Measurements from ENCODE around the gene UBE2D2. TPM values are rescaled to one million over a fixed set of nuclear protein-coding genes. Genes with fewer than 3 reads are reported as not detected.
A peak's percentile ranks its signal among the peaks of the same experiment; 100 is the strongest.
"Not testable (repeated sequence)": the region's sequence is repeated elsewhere in the genome, so short reads cannot be mapped to it uniquely, and the experiment has no call there.

Gene UBE2D2
- total and polyA plus RNA-seq, 2 experiments from 2014 or later: 88.8 to 129 TPM

GRCh38 chr5:139530079-139530478, 31.1 kb upstream of the UBE2D2 start:
- H3K9me3 ChIP-seq (ENCODE audit: low read depth); H3K9ac ChIP-seq; H3K27me3 ChIP-seq (replicated peaks; ENCODE audit: insufficient read depth); in situ Hi-C loops (cut with MboI); H3K36me3 ChIP-seq (ENCODE audit: low read depth); H2AFZ ChIP-seq; H3K27ac ChIP-seq; H3K4me1 ChIP-seq (ENCODE audit: insufficient read depth); H3K79me2 ChIP-seq (ENCODE audit: insufficient read depth); DNase-seq; H3K4me3 ChIP-seq; H3K9me2 ChIP-seq (ENCODE audit: insufficient read depth); H3K4me2 ChIP-seq (ENCODE audit: unreplicated experiment); H4K20me1 ChIP-seq (ENCODE audit: insufficient read depth); H3F3A ChIP-seq (ENCODE audit: insufficient read depth): not testable (repeated sequence)
- 76 to 79% methylated on average over 2 of the region's 2 CpGs for WGBS, 2 experiments (ENCODE audit: low coverage in 1 of 2, low lambda C conversion rate in 2 of 2, missing lambda C conversion rate in 2 of 2)

GRCh38 chr5:139531772-139532169, 29.4 kb upstream of the UBE2D2 start:
- H3K27ac ChIP-seq: no peak overlapping the region
- DNase-seq: no peak
- H3K4me3 ChIP-seq: no peak overlapping the region
- H3K36me3 ChIP-seq (ENCODE audit: low read depth): no peaks in the 10 kb centered on the region
- no peaks in the 10 kb centered on the region for H3K79me2 ChIP-seq (ENCODE audit: insufficient read depth)
- H3K9me2 ChIP-seq (ENCODE audit: insufficient read depth): no peaks in the 10 kb centered on the region
- H3K4me2 ChIP-seq (ENCODE audit: unreplicated experiment): no peak overlapping the region
- no peaks in the 10 kb centered on the region for H3K27me3 ChIP-seq (replicated peaks; ENCODE audit: insufficient read depth)
- H2AFZ ChIP-seq: no peak overlapping the region
- 64 to 69% methylated on average over 3 of the region's 3 CpGs for WGBS, 2 experiments (ENCODE audit: low coverage in 1 of 2, low lambda C conversion rate in 2 of 2, missing lambda C conversion rate in 2 of 2)
- no peaks in the 10 kb centered on the region for H3K4me1 ChIP-seq (ENCODE audit: insufficient read depth)
- no peak overlapping the region for H3K9ac ChIP-seq
- TF ChIP-seq EZH2phosphoT487 (IDR thresholded peaks at IDR 0.05; ENCODE audit: insufficient read depth, low read depth) (no peak), EZH2 (IDR thresholded peaks at IDR 0.05; ENCODE audit: insufficient read depth, poor library complexity, severe bottlenecking) (no peak)
- no peaks in the 10 kb centered on the region for H3F3A ChIP-seq (ENCODE audit: insufficient read depth)
- no peaks in the 10 kb centered on the region for H3K9me3 ChIP-seq (ENCODE audit: low read depth)
- in situ Hi-C loops (cut with MboI): no loop called here
- H4K20me1 ChIP-seq (ENCODE audit: insufficient read depth): no peaks in the 10 kb centered on the region

- H4K20me1 ChIP-seq (ENCODE audit: insufficient read depth): no peaks in the 10 kb centered on the region
- no peak overlapping the region for H3K9ac ChIP-seq
- peak overlapping the region; percentile 80 for H2AFZ ChIP-seq
- H3K27me3 ChIP-seq (replicated peaks; ENCODE audit: insufficient read depth): no peaks in the 10 kb centered on the region
- no peaks in the 10 kb centered on the region for H3K36me3 ChIP-seq (ENCODE audit: low read depth)
- peak; percentile 9 for DNase-seq
- no peaks in the 10 kb centered on the region; the same call in 1 of the 2 replicates for H3K4me1 ChIP-seq (ENCODE audit: insufficient read depth)
- no peaks in the 10 kb centered on the region; the same call in 1 of the 2 replicates for H3F3A ChIP-seq (ENCODE audit: insufficient read depth)
- in situ Hi-C loops (cut with MboI): no loop called here
- no peaks in the 10 kb centered on the region for H3K9me2 ChIP-seq (ENCODE audit: insufficient read depth)
- no peak overlapping the region for H3K27ac ChIP-seq
- no peak overlapping the region for H3K4me2 ChIP-seq (ENCODE audit: unreplicated experiment)
- H3K9me3 ChIP-seq (ENCODE audit: low read depth): no peaks in the 10 kb centered on the region
- TF ChIP-seq EZH2 (IDR thresholded peaks at IDR 0.05; ENCODE audit: insufficient read depth, poor library complexity, severe bottlenecking) (no peak), EZH2phosphoT487 (IDR thresholded peaks at IDR 0.05; ENCODE audit: insufficient read depth, low read depth) (no peak)
- WGBS, 2 experiments (ENCODE audit: low coverage in 1 of 2, low lambda C conversion rate in 2 of 2, missing lambda C conversion rate in 2 of 2): 29 to 39% methylated on average over 24 of the region's 24 CpGs
- H3K4me3 ChIP-seq: no peak overlapping the region
- H3K79me2 ChIP-seq (ENCODE audit: insufficient read depth): no peaks in the 10 kb centered on the region
These were observed 17.6 kb upstream of the UBE2D2 start for GRCh38 chr5:139543423-139543991.

- H3K9me3 ChIP-seq (ENCODE audit: low read depth); H3K36me3 ChIP-seq (ENCODE audit: low read depth); H2AFZ ChIP-seq; in situ Hi-C loops (cut with MboI); H3K9ac ChIP-seq; H3K79me2 ChIP-seq (ENCODE audit: insufficient read depth); H3K27me3 ChIP-seq (replicated peaks; ENCODE audit: insufficient read depth); H3K4me2 ChIP-seq (ENCODE audit: unreplicated experiment); H4K20me1 ChIP-seq (ENCODE audit: insufficient read depth); H3K9me2 ChIP-seq (ENCODE audit: insufficient read depth); H3F3A ChIP-seq (ENCODE audit: insufficient read depth); H3K4me3 ChIP-seq; H3K27ac ChIP-seq; H3K4me1 ChIP-seq (ENCODE audit: insufficient read depth); DNase-seq: not testable (repeated sequence)
- 80 to 90% methylated on average over 6 of the region's 6 CpGs for WGBS, 2 experiments (ENCODE audit: low coverage in 1 of 2, low lambda C conversion rate in 2 of 2, missing lambda C conversion rate in 2 of 2)
These were observed 14.5 kb upstream of the UBE2D2 start for GRCh38 chr5:139546593-139546992.

Measured in GM23248 (cell line).